Activated T-helper 2 cell treated with anti-CD3 and anti-CD28 coated beads, Interferon-gamma antibody, Interleukin-2, Interleukin-4, amounts not matched to agents 10 μg/mL and 5 μg/mL and 100 μg/mL, durations not matched to agents 14 hours and 24 hours and 36 hours (primary cell): ENCODE data around the gene WBP11. TPM values are rescaled to one million over a fixed set of nuclear protein-coding genes. Genes with fewer than 3 reads are reported as not detected.

Source experiments
- DNase-seq: peaks from one replicate; pipeline ENCODE4 v3.0.0; 2021; ENCODE audit warnings: low spot score
- H3K27ac Mint-ChIP-seq: one replicate; pipeline ENCODE4 v1.8.0; 2021; ENCODE audit warnings: mixed read lengths
- H3K27me3 Mint-ChIP-seq: one replicate; pipeline ENCODE4 v1.8.0; 2021; ENCODE audit warnings: low read depth, mixed read lengths
- H3K36me3 Mint-ChIP-seq: one replicate; pipeline ENCODE4 v1.8.0; 2021; ENCODE audit warnings: low read depth, mixed read lengths
- H3K4me1 Mint-ChIP-seq: one replicate; pipeline ENCODE4 v1.8.0; 2021; ENCODE audit warnings: low read depth, mixed read lengths
- H3K4me3 Mint-ChIP-seq: one replicate; pipeline ENCODE4 v1.8.0; 2021; ENCODE audit warnings: low read depth, mild to moderate bottlenecking, moderate library complexity, mixed read lengths
- H3K9me3 Mint-ChIP-seq: one replicate; pipeline ENCODE4 v1.8.0; 2021; ENCODE audit warnings: mixed read lengths
- intact Hi-C: fragments of 100-400 bp; cut with micrococcal nuclease; formaldehyde crosslinking; loops from one replicate; pipeline ENCODE4 v1.15.1; 2023
- total RNA-seq: library from RNA; stranded (reverse); gene quantifications from 2 replicates; pipeline ENCODE4 v1.2.3, GENCODE V29; 2022

The WBP11 gene
- total RNA-seq, 1 donor from 2014 or later = 134 TPM

GRCh38 chr12:14810167-14810952 lies 7.1 kb upstream of the WBP11 start:
- Mint-ChIP-seq H3K4me1 (peaks cover 15% of the 10 kb centered on the region), H3K36me3 (no peaks in the 10 kb centered on the region), H3K4me3 (no peak overlapping the region), H3K27ac (no peak overlapping the region), H3K9me3 (no peaks in the 10 kb centered on the region), H3K27me3 (no peaks in the 10 kb centered on the region)
- intact Hi-C loops = no loop called here
- no peak for DNase-seq

- Mint-ChIP-seq H3K27ac (no peak overlapping the region), H3K4me1 (peaks cover 27% of the 10 kb centered on the region), H3K36me3 (peaks cover 21% of the 10 kb centered on the region), H3K4me3 (no peak overlapping the region), H3K9me3 (no peaks in the 10 kb centered on the region), H3K27me3 (no peaks in the 10 kb centered on the region)
- no peak for DNase-seq
- intact Hi-C loops = loop anchor here (1.0 kb wide), 3 partner anchors 29 to 1079 kb away; partner anchors contain the start of genes ARHGDIB and STRAP
These were observed 517 bp upstream of the WBP11 start for GRCh38 chr12:14803830-14804160.

GRCh38 chr12:14802721-14803010 lies 612 bp downstream of the WBP11 start:
- H3K27ac Mint-ChIP-seq = no peak overlapping the region

GRCh38 chr12:14802247-14802646 lies 1.0 kb downstream of the WBP11 start:
- Mint-ChIP-seq H3K4me1 (peaks cover 27% of the 10 kb centered on the region), H3K9me3 (no peaks in the 10 kb centered on the region), H3K27ac (no peak overlapping the region), H3K4me3 (no peak overlapping the region), H3K27me3 (no peaks in the 10 kb centered on the region), H3K36me3 (peaks cover 37% of the 10 kb centered on the region)
- no peak for DNase-seq
- intact Hi-C loops = no loop called here

More at GRCh38 chr12:14802721-14803010, 612 bp downstream of the WBP11 start:
- Mint-ChIP-seq H3K4me3 (no peak overlapping the region), H3K27me3 (no peaks in the 10 kb centered on the region), H3K9me3 (no peaks in the 10 kb centered on the region), H3K4me1 (peaks cover 27% of the 10 kb centered on the region), H3K36me3 (peaks cover 33% of the 10 kb centered on the region)
- intact Hi-C loops = loop anchor here (1.0 kb wide), 3 partner anchors 28 to 1080 kb away; partner anchors contain the start of genes ARHGDIB and STRAP
- no peak for DNase-seq

- H3K4me1 Mint-ChIP-seq = no peaks in the 10 kb centered on the region
- no peak overlapping the region for H3K4me3 Mint-ChIP-seq
- DNase-seq = no peak
- no peaks in the 10 kb centered on the region for H3K27me3 Mint-ChIP-seq
- H3K9me3 Mint-ChIP-seq = no peaks in the 10 kb centered on the region
- intact Hi-C loops = no loop called here
- H3K36me3 Mint-ChIP-seq = peaks cover 87% of the 10 kb centered on the region
- H3K27ac Mint-ChIP-seq = no peak overlapping the region
These were observed 8.2 kb downstream of the WBP11 start for GRCh38 chr12:14795028-14795448.

GRCh38 chr12:14785568-14785967 lies 17.7 kb downstream of the WBP11 start:
- H3K27me3 Mint-ChIP-seq = no peaks in the 10 kb centered on the region
- no peak for DNase-seq
- no peaks in the 10 kb centered on the region for H3K9me3 Mint-ChIP-seq
- H3K27ac Mint-ChIP-seq = no peak overlapping the region
- peaks cover 61% of the 10 kb centered on the region for H3K36me3 Mint-ChIP-seq
- intact Hi-C loops = no loop called here
- H3K4me1 Mint-ChIP-seq = peaks cover 4% of the 10 kb centered on the region
- H3K4me3 Mint-ChIP-seq = no peak overlapping the region

GRCh38 chr12:14784471-14784870 lies 18.8 kb downstream of the WBP11 start:
- DNase-seq = no peak
- Mint-ChIP-seq H3K9me3 (no peaks in the 10 kb centered on the region), H3K27ac (no peak overlapping the region), H3K4me3 (no peak overlapping the region), H3K27me3 (no peaks in the 10 kb centered on the region), H3K36me3 (peaks cover 50% of the 10 kb centered on the region), H3K4me1 (peaks cover 8% of the 10 kb centered on the region)
- intact Hi-C loops = no loop called here

- H3K9me3 Mint-ChIP-seq = no peaks in the 10 kb centered on the region
- no peak for DNase-seq
- H3K36me3 Mint-ChIP-seq = peaks cover 33% of the 10 kb centered on the region
These were observed 20.5 kb downstream of the WBP11 start for GRCh38 chr12:14782756-14783155.

GRCh38 chr12:14781563-14781962 lies 21.7 kb downstream of the WBP11 start:
- DNase-seq = no peak
- no peak overlapping the region for H3K27ac Mint-ChIP-seq
- H3K9me3 Mint-ChIP-seq = no peaks in the 10 kb centered on the region
- H3K4me1 Mint-ChIP-seq = peaks cover 12% of the 10 kb centered on the region
- H3K27me3 Mint-ChIP-seq = no peaks in the 10 kb centered on the region
- H3K36me3 Mint-ChIP-seq = peaks cover 21% of the 10 kb centered on the region
- no peak overlapping the region for H3K4me3 Mint-ChIP-seq
- intact Hi-C loops = no loop called here

More at GRCh38 chr12:14782756-14783155, 20.5 kb downstream of the WBP11 start:
- peaks cover 8% of the 10 kb centered on the region for H3K4me1 Mint-ChIP-seq
- no peak overlapping the region for H3K27ac Mint-ChIP-seq
- intact Hi-C loops = no loop called here
- no peaks in the 10 kb centered on the region for H3K27me3 Mint-ChIP-seq
- no peak overlapping the region for H3K4me3 Mint-ChIP-seq

- Mint-ChIP-seq H3K27me3 (no peaks in the 10 kb centered on the region), H3K36me3 (peaks cover 20% of the 10 kb centered on the region), H3K27ac (no peak overlapping the region), H3K9me3 (no peaks in the 10 kb centered on the region), H3K4me3 (no peak overlapping the region), H3K4me1 (peaks cover 19% of the 10 kb centered on the region)
- intact Hi-C loops = no loop called here
- DNase-seq = no peak
These were observed 22.4 kb downstream of the WBP11 start for GRCh38 chr12:14780859-14781258.

GRCh38 chr12:14779834-14780233 lies 23.4 kb downstream of the WBP11 start:
- no peak for DNase-seq
- Mint-ChIP-seq H3K4me1 (peaks cover 27% of the 10 kb centered on the region), H3K9me3 (no peaks in the 10 kb centered on the region), H3K27me3 (no peaks in the 10 kb centered on the region), H3K36me3 (peaks cover 11% of the 10 kb centered on the region), H3K27ac (no peak overlapping the region), H3K4me3 (no peak overlapping the region)
- intact Hi-C loops = no loop called here

- Mint-ChIP-seq H3K4me1 (peaks cover 42% of the 10 kb centered on the region), H3K27me3 (no peaks in the 10 kb centered on the region), H3K36me3 (no peaks in the 10 kb centered on the region), H3K9me3 (no peaks in the 10 kb centered on the region), H3K4me3 (no peak overlapping the region), H3K27ac (no peak overlapping the region)
- no peak for DNase-seq
- intact Hi-C loops = no loop called here
These were observed 26.0 kb downstream of the WBP11 start for GRCh38 chr12:14777271-14777670.

- H3K4me3 Mint-ChIP-seq = peak overlapping the region; percentile 98
- no peak for DNase-seq
- peaks cover 49% of the 10 kb centered on the region for H3K4me1 Mint-ChIP-seq
- intact Hi-C loops = no loop called here
- H3K36me3 Mint-ChIP-seq = no peaks in the 10 kb centered on the region
- H3K9me3 Mint-ChIP-seq = no peaks in the 10 kb centered on the region
- no peaks in the 10 kb centered on the region for H3K27me3 Mint-ChIP-seq
- H3K27ac Mint-ChIP-seq = no peak overlapping the region
These were observed 26.9 kb downstream of the WBP11 start for GRCh38 chr12:14776236-14776961.
